HEK293T (cell line): Measurements from ENCODE around the gene CADPS.

Experiments used
- CTCF ChIA-PET: fragments of 350-600 bp; formaldehyde crosslinking; extraction: SDS; loops from one replicate; lab custom pipeline; 2021; ENCODE audit warnings: antibody characterized with exemption, inconsistent platforms; lab: Yijun Ruan, JAX
- POLR2A ChIA-PET: fragments of 350-600 bp; formaldehyde crosslinking; extraction: SDS; loops from one replicate; lab custom pipeline; 2020; ENCODE audit warnings: antibody characterized with exemption, inconsistent platforms; lab: Yijun Ruan, JAX
- DNase-seq: peaks from one replicate; pipeline ENCODE4 v3.0.0; 2012; ENCODE audit warnings: mixed read lengths; ENCODE audit errors: extremely low spot score
- ARNT ChIP-seq: fragments of 450-650 bp; IDR thresholded peaks from 2 replicates; pipeline ENCODE4 v1.6.1; 2017; ENCODE audit warnings: mild to moderate bottlenecking
- BHLHE40 ChIP-seq: fragments of 450-650 bp; IDR thresholded peaks from 2 replicates; pipeline ENCODE4 v1.6.1; 2016; ENCODE audit warnings: mild to moderate bottlenecking, moderate library complexity, borderline replicate concordance
- CTBP1 ChIP-seq: fragments of 450-650 bp; IDR thresholded peaks from 2 replicates; pipeline ENCODE4 v1.6.1; 2016; ENCODE audit warnings: borderline replicate concordance
- ELF4 ChIP-seq: fragments of 450-650 bp; IDR thresholded peaks from 2 replicates; pipeline ENCODE4 v1.6.1; 2017; ENCODE audit warnings: antibody characterized with exemption
- FOXA1 ChIP-seq: fragments of 450-650 bp; IDR thresholded peaks from 2 replicates; pipeline ENCODE4 v1.6.1; 2016; ENCODE audit warnings: mild to moderate bottlenecking
- FOXK2 ChIP-seq: fragments of 450-650 bp; IDR thresholded peaks from 2 replicates; pipeline ENCODE4 v1.6.1; 2016; ENCODE audit warnings: mild to moderate bottlenecking
- FOXM1 ChIP-seq: fragments of 450-650 bp; IDR thresholded peaks from 2 replicates; pipeline ENCODE4 v1.6.1; 2017; ENCODE audit warnings: mild to moderate bottlenecking, borderline replicate concordance
- HDGF ChIP-seq: fragments of 450-650 bp; IDR thresholded peaks from 2 replicates; pipeline ENCODE4 v1.6.1; 2017; ENCODE audit warnings: antibody characterized with exemption, borderline replicate concordance
- L3MBTL2 ChIP-seq: fragments of 450-650 bp; conservative IDR thresholded peaks from 2 replicates; pipeline ENCODE4 v1.6.1; 2016; ENCODE audit warnings: mild to moderate bottlenecking
- LEF1 ChIP-seq: fragments of 450-650 bp; IDR thresholded peaks from 2 replicates; pipeline ENCODE4 v1.6.1; 2017; ENCODE audit warnings: mild to moderate bottlenecking, borderline replicate concordance
- NFRKB ChIP-seq: fragments of 450-650 bp; IDR thresholded peaks from 2 replicates; pipeline ENCODE4 v1.6.1; 2016; ENCODE audit warnings: mild to moderate bottlenecking, moderate library complexity
- SP1 ChIP-seq: fragments of 450-650 bp; IDR thresholded peaks from 2 replicates; pipeline ENCODE4 v1.6.1; 2017
- SUZ12 ChIP-seq: fragments of 450-650 bp; IDR thresholded peaks from 2 replicates; pipeline ENCODE4 v1.6.1; 2016; ENCODE audit warnings: mild to moderate bottlenecking
- TARDBP ChIP-seq: fragments of 450-650 bp; IDR thresholded peaks from 2 replicates; pipeline ENCODE4 v1.6.1; 2016
- ZNF384 ChIP-seq: fragments of 450-650 bp; IDR thresholded peaks from 2 replicates; pipeline ENCODE4 v1.6.1; 2016
- TF ChIP-seq, protein P1 (sequence below): fragments of 450-650 bp; IDR thresholded peaks from 2 replicates; pipeline ENCODE4 v1.6.1; 2016

The CADPS gene

DNA sequence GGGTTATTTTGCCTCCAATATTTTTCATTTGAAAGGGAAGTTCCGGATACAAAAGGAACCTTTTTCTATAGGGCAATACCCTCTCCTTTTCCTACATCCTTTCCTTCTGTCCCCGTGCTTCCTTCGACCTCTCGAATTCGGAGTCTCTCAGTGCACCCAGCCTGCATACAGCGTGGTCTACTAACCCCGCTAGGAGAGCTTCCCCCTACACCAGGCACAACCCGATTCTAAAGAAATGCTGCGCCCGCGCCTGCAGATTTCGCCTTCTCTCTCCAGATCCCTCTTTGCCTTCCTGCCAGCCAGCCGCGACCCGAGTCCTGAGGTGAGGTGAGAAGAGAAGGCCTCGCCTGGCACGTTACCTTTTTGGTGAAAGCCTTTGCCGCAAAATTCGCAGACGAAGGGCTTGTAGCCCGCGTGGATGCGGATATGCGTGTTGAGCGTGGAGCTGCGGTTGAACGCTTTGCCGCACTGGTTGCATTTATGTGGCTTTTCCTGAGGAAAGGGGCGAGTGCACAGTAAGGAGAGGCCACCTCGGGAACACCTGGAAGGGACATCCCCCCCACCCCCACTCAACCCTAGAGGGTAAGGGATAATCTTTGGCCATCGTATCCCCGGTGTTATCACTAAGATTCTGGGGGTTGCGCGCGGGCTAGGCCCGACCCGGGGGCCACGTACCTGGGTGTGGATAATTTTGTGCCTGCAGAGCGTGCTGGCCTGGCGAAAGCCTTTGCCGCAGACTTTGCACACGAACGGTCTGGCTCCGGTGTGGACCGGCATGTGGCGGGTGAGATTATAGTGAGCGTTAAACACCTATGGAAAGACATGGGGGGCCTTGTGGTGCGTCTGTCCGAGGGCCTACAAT, 504.1 kb downstream of the CADPS start:
- ChIA-PET CTCF (no interaction called here), POLR2A (no interaction called here)
- TF ChIP-seq L3MBTL2 (no peak), ZNF384 (no peak), FOXM1 (no peak), ARNT (no peak), HDGF (no peak), LEF1 (no peak), FOXA1 (no peak), CTBP1 (no peak), TARDBP (no peak), BHLHE40 (no peak), SP1 (no peak), ELF4 (no peak), SUZ12 (no peak)
- TF ChIP-seq, protein P1, sequence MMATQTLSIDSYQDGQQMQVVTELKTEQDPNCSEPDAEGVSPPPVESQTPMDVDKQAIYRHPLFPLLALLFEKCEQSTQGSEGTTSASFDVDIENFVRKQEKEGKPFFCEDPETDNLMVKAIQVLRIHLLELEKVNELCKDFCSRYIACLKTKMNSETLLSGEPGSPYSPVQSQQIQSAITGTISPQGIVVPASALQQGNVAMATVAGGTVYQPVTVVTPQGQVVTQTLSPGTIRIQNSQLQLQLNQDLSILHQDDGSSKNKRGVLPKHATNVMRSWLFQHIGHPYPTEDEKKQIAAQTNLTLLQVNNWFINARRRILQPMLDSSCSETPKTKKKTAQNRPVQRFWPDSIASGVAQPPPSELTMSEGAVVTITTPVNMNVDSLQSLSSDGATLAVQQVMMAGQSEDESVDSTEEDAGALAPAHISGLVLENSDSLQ, result no peak
- no peak for DNase-seq

DNA sequence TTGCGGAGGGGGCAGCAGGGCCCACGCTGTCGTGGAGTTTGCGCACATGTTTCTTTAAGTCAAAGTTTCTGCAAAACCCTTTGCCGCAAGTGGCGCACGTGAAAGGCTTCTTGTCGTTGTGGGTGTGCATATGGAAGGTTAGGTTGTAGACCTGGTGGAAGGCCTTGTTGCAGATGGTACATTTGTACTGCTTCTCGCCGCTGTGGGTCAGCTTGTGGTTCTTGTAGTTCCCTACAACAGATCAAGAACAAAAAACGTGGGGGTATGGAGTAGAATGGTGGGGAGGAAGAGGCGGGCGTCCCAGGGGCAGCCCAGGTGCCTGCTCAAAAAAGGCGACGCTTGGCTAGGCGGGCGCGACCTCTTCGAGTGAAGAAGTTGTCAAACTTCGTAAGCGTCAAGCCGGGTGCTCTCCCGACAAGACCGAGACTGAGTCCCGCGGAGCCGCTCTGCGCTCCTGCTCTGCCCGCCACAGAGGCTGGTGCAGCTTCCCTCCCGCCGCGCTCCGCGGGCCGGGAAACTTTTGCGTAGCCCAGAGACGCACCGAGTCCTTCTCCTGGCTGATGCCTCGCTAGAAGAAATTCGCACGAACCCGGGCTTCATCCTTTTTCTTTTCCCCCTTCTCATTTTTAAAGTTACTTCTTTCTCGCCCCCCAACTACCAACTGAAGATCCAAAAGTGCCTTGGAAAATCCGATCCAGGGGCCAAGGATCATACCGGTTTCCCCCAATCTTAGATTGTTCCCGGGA, 504.9 kb downstream of the CADPS start:
- ChIA-PET CTCF (no interaction called here), POLR2A (interaction anchor here (0.5 kb wide), 1 partner anchor 161 kb away, joined by 3 read pairs; no protein-coding TSS in a partner anchor)
- no peak for TF ChIP-seq SP1
- no peak for TF ChIP-seq HDGF
- no peak for TF ChIP-seq NFRKB
- no peak for TF ChIP-seq FOXM1
- TF ChIP-seq BHLHE40, result no peak
- TF ChIP-seq, protein P1, result no peak
- TF ChIP-seq CTBP1, result no peak
- no peak for TF ChIP-seq ELF4
- TF ChIP-seq SUZ12, result no peak
- TF ChIP-seq ARNT, result no peak
- TF ChIP-seq LEF1, result no peak
- TF ChIP-seq L3MBTL2, result no peak
- no peak for TF ChIP-seq TARDBP
- TF ChIP-seq ZNF384, result no peak
- TF ChIP-seq FOXA1, result no peak
- no peak for TF ChIP-seq FOXK2
- no peak for DNase-seq

DNA sequence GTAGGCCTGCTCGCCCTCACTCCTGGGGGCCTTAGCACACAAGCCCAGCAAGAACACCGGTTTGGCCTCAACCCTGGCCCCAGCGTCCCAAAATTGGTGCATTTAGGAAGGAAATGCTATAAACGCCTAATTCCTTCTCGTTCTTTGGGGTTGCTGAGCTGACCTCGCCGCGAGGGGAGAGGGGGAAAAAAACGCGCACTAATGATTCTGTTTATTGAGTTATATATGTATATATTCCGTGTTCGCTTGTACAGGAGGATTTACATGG, 505.8 kb downstream of the CADPS start:
- POLR2A ChIA-PET, result interaction anchor here (0.7 kb wide), 1 partner anchor 51 kb away, joined by 3 read pairs; no protein-coding TSS in a partner anchor
- no peak for DNase-seq
- CTCF ChIA-PET, result interaction anchor here (0.6 kb wide), 1 partner anchor 27 kb away, joined by 5 read pairs; no protein-coding TSS in a partner anchor
- TF ChIP-seq ZNF384 (no peak), HDGF (no peak)

DNA sequence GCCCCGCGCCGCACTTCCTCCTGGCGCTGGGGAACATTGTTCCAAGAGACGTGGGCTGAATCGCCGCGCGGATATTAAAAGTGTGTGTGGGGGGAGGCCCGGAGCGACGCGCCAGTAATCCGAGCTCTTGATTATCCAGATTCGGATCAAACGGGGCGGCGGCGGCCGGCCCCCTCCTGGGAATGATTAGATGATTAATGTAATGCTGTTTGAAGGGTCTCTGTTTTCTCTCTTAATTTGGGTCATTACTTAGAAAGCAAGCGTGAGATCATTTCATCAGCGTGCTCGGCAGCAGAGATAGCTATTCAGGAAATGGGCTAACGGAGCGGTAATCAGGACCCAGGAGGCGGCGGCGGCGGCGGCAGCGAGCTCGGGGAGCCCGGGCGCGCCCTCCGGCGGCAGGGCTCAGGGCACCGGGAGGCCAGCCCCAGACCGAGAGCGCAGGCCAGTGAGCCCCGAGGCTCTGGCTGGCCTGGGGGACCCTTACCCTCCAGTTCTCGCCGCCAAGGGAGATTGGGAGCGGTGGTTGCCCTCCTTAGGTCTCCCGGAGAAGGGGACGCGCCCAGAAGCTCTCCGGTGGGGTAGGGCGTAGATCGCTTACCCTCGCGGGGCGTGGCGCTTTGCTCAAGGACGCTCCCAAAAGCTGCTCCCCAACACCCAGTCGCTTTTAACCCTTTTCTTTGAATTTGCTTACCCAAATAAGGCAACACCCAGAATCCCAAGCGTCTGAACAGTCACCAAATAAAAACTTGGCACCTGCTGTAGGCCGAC, 506.3 kb downstream of the CADPS start:
- peak; percentile 58 for DNase-seq
- TF ChIP-seq HDGF (no peak), LEF1 (no peak), ELF4 (no peak), SP1 (no peak), FOXA1 (no peak), ARNT (no peak), TARDBP (no peak), FOXM1 (no peak), CTBP1 (no peak), SUZ12 (no peak), L3MBTL2 (no peak)
- CTCF ChIA-PET, result interaction anchor here (0.6 to 1.2 kb wide), 2 partner anchors 18 to 26 kb away, joined by 3 to 5 read pairs; no protein-coding TSS in a partner anchor
- POLR2A ChIA-PET, result interaction anchor here (0.7 kb wide), 1 partner anchor 50 kb away, joined by 3 read pairs; no protein-coding TSS in a partner anchor

DNA sequence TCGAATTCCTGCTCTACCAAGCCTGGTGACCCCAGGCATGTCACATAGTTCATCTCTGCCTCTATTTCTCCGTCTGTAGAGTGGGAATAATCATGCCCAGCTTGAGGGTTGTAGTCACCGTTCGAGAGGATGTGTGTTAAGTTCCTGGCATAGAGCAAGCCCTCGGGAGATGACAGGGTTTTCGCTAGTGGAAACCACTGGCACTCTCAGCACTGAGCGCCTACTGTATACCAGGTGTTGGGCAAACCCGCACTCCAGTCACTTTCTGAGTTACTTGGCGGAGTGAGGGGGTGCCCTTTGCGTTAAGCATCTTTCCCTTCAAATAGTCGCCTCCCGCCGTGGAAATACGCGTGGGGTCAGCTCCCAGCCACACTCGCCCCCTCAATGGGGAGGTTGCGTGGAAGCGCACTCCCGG, 506.9 kb downstream of the CADPS start:
- no peak for DNase-seq
- ChIA-PET CTCF (interaction anchor here (1.2 kb wide), 1 partner anchor 19 kb away, joined by 3 read pairs; no protein-coding TSS in a partner anchor), POLR2A (no interaction called here)
- TF ChIP-seq, protein P1, result no peak

DNA sequence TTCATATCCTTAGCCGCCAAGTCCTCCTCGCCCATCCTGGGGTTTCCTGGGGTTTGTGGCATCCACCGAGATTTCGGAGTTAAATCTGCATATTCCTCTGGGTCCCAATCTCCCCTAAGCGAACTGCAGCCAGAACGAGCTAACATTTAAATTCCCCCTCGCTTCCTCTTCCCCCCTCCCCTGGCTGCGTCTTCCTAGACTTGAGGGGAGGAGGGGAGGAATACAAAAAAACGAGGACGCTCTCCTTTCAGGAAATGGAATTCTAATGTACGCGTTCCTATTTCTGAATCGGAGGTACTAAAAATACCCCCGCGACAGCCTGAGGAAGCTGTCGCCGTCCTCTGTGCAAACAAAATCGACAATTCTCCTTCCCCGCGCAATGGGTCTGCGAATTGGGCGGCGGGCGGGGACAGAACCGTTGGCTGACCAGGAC, 507.4 kb downstream of the CADPS start:
- ChIA-PET POLR2A (no interaction called here), CTCF (interaction anchor here (1.2 kb wide), 1 partner anchor 19 kb away, joined by 3 read pairs; no protein-coding TSS in a partner anchor)
- TF ChIP-seq BHLHE40, result no peak
- TF ChIP-seq, protein P1, result no peak
- no peak for TF ChIP-seq SUZ12
- TF ChIP-seq ARNT, result no peak
- no peak for TF ChIP-seq FOXM1
- no peak for TF ChIP-seq FOXK2
- no peak for TF ChIP-seq TARDBP
- TF ChIP-seq ZNF384, result no peak
- no peak for TF ChIP-seq CTBP1
- TF ChIP-seq HDGF, result no peak
- no peak for TF ChIP-seq FOXA1
- no peak for TF ChIP-seq L3MBTL2
- no peak for TF ChIP-seq NFRKB
- TF ChIP-seq ELF4, result no peak
- no peak for TF ChIP-seq SP1
- TF ChIP-seq LEF1, result no peak
- no peak for DNase-seq
